Mammary epithelial cell (primary cell): ENCODE results near the gene MSI2.

Experiments used
- CTCF ChIP-seq, 2 donors: IDR thresholded peaks in 1 of 2; conservative IDR thresholded peaks in 1 of 2; 2 replicates each; pipeline ENCODE4 v1.5.1; 2011 to 2012; ENCODE audit warnings: inconsistent platforms in 2 of 2, low read length in 2 of 2, mild to moderate bottlenecking in 2 of 2, control low read depth in 1 of 2, low read depth in 1 of 2; ENCODE audit not compliant: insufficient read depth in 1 of 2; ENCODE audit errors: extremely low read depth in 1 of 2
- EZH2 ChIP-seq: IDR thresholded peaks from 2 replicates; pipeline ENCODE4 v1.6.1; 2012; ENCODE audit warnings: low read length, inconsistent platforms, borderline replicate concordance

- TF ChIP-seq CTCF (conservative IDR thresholded peaks at IDR 0.05 in 1 of 2, IDR thresholded peaks at IDR 0.05 in 1 of 2; ENCODE audit: extremely low read depth in 1 of 2, insufficient read depth in 1 of 2, low read depth in 1 of 2, low read length in 2 of 2) (no peak), EZH2 (no peak)
Observed at GRCh38 chr17:57443781-57444180, 187.5 kb downstream of the MSI2 start.
